GM18519 (cell line): ENCODE results near the gene SERPINF2.
"Not testable (repeated sequence)": the region's sequence is repeated elsewhere in the genome, so short reads cannot be mapped to it uniquely, and the experiment has no call there.

ENCODE experiments used
- ATAC-seq: cut with Tn5 transposase; IDR thresholded peaks from one replicate; pipeline ENCODE4 v1.9.1; 2021; ENCODE audit warnings: mild to moderate bottlenecking, moderate library complexity; ENCODE audit not compliant: unreplicated experiment, low FRiP score

Gene SERPINF2

DNA sequence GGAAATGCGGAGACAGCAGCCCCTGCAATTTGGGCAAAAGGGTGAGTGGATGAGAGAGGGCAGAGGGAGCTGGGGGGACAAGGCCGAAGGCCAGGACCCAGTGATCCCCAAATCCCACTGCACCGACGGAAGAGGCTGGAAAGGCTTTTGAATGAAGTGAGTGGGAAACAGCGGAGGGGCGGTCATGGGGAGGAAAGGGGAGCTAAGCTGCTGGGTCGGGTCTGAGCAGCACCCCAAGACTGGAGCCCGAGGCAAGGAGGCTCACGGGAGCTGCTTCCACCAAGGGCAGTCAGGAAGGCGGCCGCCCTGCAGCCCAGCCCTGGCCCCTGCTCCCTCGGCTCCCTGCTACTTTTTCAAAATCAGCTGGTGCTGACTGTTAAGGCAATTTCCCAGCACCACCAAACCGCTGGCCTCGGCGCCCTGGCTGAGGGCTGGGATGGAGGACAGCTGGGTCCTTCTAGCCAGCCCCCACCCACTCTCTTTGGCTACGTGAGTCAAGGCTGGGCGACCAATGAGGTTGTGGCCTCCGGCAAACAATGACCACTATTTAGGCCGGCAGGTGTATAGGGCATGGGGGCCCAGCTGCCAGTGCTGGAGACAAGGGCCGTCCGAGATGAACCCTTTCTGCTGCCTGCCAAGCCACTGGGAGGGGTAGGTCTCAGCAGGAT is 19.7 kb downstream of the SERPINF2 start:
- ATAC-seq: no peak

GRCh38 chr17:1762901-1763898 is 20.5 kb downstream of the SERPINF2 start:
- ATAC-seq: no peak

- ATAC-seq: no peak
These were observed 21.6 kb downstream of the SERPINF2 start for GRCh38 chr17:1764284-1764683.

GRCh38 chr17:1764705-1765104 is 22.0 kb downstream of the SERPINF2 start:
- not testable (repeated sequence) for ATAC-seq

- no peak for ATAC-seq
These were observed 22.9 kb downstream of the SERPINF2 start for GRCh38 chr17:1765576-1765975.

- ATAC-seq: no peak
These were observed 23.9 kb downstream of the SERPINF2 start for GRCh38 chr17:1766382-1767135.

- no peak for ATAC-seq
These were observed 24.7 kb downstream of the SERPINF2 start for GRCh38 chr17:1767358-1767757.

DNA sequence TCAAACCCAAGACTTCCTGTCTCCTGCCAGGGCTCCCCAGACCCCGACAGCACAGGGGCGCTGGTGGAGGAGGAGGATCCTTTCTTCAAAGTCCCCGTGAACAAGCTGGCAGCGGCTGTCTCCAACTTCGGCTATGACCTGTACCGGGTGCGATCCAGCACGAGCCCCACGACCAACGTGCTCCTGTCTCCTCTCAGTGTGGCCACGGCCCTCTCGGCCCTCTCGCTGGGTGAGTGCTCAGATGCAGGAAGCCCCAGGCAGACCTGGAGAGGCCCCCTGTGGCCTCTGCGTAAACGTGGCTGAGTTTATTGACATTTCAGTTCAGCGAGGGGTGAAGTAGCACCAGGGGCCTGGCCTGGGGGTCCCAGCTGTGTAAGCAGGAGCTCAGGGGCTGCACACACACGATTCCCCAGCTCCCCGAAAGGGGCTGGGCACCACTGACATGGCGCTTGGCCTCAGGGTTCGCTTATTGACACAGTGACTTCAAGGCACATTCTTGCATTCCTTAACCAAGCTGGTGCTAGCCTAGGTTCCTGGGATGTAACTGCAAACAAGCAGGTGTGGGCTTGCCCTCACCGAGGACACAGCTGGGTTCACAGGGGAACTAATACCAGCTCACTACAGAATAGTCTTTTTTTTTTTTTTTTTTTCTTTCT is 27.3 kb downstream of the SERPINF2 start:
- ATAC-seq: no peak

GRCh38 chr17:1773000-1773695 is 30.5 kb downstream of the SERPINF2 start:
- ATAC-seq: not testable (repeated sequence)

DNA sequence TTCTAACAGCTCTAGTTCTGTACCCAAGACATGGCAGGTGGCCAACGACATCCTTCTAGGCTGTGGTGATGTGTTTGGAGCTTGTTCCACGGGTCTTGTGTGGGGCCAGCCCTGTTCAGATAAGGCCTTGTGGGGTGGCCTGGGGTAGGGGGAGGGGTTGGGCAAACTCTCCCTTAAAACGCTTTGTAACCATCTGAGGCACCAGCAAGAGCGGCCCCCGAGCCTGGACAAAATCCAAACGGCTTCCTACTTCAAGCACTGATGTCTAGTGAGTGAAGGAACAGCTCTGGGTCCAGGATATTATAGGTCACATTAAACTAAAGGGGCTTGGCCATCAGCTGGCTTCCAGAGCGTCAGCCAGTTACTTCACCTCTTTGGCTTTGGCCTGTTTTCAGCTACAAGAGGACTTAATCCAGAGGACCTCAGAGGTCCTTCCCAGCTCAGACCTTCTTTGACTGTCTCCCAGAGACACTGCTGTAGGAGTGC is 31.1 kb downstream of the SERPINF2 start:
- ATAC-seq: no peak

DNA sequence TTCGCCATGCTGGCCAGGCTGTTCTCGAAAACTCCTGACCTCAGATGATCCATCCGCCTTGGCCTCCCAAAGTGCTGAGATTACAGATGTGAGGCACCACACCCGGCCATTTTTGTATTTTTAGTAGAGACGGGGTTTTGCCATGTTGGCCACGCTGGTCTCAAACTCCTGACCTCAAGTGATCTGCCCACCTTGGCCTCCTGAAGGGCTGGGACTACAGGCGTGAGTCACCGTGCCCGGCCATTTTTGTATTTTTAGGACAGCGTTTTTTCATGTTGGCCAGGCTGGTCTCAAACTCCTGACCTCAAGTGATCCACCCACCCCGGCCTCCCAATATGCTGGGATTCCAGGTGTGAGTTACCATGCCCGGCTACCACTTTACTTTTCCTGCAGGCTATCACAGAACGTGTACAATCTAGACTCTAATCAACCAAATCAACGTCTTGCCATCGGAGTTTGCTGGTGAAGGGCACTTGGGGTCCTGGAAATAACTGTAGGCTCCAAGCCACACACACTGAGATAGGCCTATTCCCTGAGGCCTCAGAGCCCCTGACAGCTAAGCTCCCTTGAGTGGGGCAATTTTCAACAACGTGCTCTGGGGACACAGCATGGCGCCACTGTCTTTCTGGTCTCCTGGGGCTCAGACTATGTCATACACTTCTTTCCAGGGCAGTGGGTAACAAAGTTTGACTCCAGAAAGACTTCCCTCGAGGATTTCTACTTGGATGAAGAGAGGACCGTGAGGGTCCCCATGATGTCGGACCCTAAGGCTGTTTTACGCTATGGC is 31.9 kb downstream of the SERPINF2 start:
- ATAC-seq: no peak

- no peak for ATAC-seq
These were observed 33.7 kb downstream of the SERPINF2 start for GRCh38 chr17:1776328-1776727.

DNA sequence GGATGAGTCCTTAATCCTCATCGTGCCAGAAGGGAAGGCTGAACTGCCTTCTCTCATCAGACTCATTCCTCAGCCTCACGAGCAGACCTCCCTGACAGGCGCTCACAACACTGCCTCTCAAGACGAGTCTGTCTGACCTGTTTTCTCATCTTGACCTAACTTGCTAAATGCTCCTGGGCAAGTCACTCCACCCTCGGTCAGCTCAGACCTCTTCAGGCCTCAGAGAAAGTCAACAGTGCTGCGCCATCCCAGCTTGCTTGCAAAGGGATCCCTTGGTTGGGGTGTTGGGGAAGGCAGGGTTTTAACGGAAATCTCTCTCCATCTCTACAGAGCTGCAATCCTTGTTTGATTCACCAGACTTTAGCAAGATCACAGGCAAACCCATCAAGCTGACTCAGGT is 34.2 kb downstream of the SERPINF2 start:
- no peak for ATAC-seq

DNA sequence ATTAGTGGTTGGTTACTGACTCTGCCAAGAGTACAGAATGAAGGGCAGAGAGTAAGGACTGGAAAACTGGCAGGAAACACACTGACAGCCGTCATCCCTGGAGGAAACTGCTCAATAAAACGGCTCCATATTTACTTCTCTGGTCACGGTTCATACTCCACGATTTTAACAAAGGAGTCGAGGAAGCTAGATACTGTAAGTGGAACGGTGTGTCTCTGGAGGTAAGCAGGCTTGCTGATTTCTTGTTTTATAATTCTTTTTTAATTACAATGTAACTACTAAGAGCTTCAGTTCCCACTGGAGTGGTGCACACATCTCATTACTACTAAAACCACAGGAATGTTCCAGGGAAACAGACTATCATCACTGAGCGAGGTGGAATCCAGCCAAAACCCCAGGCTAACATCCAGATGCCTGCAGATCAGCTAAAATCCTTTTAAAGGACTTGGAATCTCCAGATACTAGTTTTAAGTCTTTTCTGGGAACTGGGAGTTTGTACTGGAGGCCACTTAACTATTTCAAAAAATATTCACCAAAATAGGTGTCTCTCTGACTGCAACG is 37.0 kb downstream of the SERPINF2 start:
- no peak for ATAC-seq

DNA sequence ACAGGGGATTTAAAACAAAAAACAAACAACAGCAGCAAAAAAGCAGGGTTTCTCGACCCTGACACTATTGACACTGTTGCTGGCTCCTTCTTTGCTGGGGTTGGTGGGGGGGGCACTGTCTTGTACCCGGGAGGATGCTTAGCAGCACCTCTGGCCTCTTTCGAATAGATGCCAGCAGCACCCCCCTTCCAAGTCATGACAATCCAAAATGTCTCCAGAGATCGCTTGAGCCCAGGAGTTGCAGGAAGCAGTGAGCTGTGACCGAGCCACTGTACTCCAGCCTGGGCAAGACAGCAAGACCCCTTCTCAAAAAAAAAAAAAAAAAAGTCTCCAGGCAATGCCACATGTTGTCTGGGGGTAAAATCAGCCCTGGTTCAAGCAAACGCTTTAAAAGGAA is 39.5 kb downstream of the SERPINF2 start:
- ATAC-seq: no peak

- ATAC-seq: no peak
These were observed 40.6 kb downstream of the SERPINF2 start for GRCh38 chr17:1783271-1783670.

GRCh38 chr17:1783834-1784611 is 41.4 kb downstream of the SERPINF2 start:
- no peak for ATAC-seq

DNA sequence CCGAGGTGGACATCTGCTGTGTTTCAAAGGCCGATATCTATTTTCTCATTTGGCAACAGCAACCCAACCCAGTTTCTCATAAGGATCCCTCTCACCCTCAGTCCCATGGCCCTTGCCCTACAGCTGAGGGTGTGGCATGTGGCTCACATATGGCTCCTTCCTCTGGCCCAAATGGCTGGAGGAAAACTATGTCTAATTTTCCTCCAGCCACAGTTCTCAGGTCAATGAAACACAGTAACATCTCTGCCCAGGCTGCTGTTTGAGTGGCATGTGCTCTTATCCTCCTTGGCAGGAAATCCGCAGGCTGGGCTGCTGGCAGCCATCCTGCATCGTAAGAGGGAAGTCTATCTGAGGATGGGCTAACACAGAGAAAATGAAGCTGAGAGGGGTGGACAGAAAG is 43.3 kb downstream of the SERPINF2 start:
- ATAC-seq: no peak
